CD4-positive, alpha-beta T cell treated with Interleukin-2 at 100 ng/mL for 4 hours (primary cell): ENCODE measurements around the gene SLC37A2.

Experiments used
- DNase-seq: peaks from one replicate; pipeline ENCODE4 v3.0.0-alpha.2; 2020; ENCODE audit warnings: low spot score

Gene SLC37A2

GRCh38 chr11:125071435-125071834, 8.3 kb downstream of the SLC37A2 start:
- DNase-seq = no peak

GRCh38 chr11:125071846-125072217, 8.7 kb downstream of the SLC37A2 start:
- DNase-seq = no peak

DNA sequence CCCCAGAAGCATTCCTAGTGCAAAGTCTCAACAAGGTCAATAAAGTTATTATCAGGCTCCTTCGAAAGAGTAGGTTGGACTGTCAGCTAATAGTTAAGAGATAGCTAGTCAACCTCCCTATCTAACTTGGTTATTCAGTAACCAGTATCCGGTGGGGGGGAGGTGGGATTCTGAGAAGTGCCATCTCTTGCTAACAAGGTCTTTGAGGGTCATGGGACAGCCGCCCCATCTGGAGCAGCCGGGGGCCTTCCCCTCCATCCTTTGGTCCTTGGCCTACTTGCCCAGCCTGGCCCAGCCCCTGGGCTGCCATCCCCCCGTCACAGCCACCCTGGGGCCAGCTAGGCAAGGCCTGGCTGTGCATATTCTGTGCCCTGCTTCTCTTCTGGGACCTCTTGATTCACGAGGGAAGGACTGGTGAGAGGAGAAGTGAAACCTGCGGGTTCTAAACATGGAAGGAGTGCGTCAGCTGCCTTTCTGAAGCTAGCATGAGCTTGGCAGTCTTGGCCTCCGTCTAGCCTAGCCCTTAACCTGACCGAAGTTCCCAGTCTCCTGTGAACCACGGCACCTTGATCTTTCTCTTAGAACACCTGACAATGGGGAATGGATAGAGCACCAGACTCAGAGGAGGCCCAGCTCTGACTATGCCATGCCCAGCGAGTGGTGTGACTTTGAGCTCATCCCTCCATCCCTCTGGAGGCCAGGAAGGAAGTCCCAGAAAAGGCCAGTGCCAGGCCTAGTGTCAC, 9.3 kb downstream of the SLC37A2 start:
- no peak for DNase-seq

- no peak for DNase-seq
These were observed 10.0 kb downstream of the SLC37A2 start for GRCh38 chr11:125072961-125073590.

- no peak for DNase-seq
These were observed 10.7 kb downstream of the SLC37A2 start for GRCh38 chr11:125073616-125074483.

DNA sequence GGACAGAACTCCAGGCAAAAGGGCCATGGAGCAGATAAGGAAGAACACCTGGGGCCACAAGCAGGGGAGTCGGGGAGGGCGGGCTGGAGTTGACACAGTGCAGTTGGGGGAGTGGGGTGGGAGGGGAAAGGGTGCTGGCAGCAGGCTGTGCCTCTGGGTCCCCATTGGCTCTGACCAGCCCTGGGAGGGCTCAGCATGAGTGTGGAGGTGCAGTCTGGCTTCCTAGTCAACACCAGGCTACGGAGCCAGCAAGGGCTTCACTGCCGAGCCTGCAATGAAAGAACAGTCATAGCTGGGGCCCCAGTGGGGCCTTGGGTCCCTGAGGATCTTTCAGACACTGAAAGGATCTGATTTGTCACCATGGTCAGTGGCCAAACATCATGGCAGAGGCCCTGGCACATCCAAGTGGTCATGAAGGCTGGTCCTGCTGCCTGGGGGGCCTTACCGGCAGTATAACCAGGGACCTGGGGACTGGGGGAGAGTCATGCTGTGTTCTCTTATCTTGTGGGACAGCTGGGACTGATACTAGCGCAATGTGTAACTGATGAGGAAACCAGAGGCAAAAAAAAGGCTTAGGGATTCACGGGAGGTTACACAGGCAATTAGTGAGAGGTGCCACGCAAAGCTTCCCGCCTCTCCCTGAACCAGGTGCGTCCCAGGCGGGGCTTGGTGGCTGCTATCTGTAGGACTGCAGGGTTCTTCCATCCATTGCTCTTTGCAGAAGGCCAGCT, 11.6 kb downstream of the SLC37A2 start:
- no peak for DNase-seq

DNA sequence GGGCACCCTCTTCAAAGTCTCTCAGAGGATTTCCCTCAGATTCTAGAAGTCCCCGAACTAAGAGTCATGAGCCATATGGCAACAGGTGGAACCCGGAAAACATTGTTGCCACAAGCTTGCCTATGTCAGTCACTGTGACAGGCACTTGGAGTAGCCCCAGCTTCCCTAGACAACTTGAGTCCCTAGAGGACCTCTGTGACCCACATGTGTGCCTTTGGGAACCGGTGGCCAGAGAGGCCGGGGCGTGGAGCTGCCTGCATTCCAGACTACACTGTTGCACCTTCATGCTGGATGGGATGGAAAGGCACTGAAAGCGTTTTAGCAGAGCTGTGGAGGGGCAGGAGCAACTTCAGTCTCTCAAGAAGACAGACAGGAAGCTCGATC, 12.1 kb downstream of the SLC37A2 start:
- no peak for DNase-seq

DNA sequence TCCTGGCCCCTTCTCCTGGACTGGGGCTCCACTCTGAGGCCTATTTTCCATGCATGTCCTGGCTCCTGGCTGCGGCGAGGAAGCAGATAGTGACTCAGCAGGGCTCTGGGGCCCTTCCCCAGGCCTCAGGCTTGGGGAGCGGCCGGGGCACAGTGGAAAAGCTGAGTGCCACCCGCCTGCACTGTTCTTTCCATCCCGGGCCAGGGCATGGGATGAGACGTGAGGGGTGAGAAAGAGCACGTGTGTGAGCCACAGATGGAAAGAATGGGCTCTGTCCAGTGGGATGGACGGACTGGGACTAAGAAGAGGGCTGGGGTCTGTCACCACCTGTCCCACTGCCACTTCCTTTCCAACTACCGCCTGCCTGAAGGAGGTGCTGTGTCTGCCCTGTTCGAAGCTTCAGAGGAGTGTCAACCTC, 12.8 kb downstream of the SLC37A2 start:
- no peak for DNase-seq

DNA sequence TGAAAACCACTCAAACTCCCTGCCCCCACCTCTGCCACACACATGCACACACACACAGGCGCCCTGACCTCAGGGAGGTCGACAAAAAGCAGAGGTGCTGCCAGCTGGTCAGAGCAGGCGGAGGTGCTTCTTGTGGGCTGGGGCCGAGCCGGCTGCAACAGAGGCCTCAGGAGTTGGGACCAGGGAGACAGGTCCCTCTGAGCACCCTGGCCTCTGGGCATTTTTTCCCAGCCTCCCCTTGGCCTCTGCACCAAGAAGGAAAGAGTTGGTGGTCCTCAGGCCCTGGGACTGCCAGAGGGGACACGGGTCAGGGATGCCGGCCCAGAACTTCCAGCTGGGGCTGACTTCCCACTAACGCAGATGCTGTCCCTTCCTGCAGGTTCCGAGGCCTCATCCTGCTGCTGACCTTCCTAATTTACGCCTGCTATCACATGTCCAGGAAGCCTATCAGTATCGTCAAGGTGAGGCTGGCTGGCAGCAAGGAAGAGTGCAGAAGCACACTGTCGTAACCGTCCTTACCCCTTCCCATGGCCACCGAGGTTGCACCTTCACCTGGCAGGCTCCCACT, 13.4 kb downstream of the SLC37A2 start:
- DNase-seq = no peak

GRCh38 chr11:125078016-125078415, 14.9 kb downstream of the SLC37A2 start:
- no peak for DNase-seq

- DNase-seq = no peak
These were observed 15.5 kb downstream of the SLC37A2 start for GRCh38 chr11:125078516-125079140.

DNA sequence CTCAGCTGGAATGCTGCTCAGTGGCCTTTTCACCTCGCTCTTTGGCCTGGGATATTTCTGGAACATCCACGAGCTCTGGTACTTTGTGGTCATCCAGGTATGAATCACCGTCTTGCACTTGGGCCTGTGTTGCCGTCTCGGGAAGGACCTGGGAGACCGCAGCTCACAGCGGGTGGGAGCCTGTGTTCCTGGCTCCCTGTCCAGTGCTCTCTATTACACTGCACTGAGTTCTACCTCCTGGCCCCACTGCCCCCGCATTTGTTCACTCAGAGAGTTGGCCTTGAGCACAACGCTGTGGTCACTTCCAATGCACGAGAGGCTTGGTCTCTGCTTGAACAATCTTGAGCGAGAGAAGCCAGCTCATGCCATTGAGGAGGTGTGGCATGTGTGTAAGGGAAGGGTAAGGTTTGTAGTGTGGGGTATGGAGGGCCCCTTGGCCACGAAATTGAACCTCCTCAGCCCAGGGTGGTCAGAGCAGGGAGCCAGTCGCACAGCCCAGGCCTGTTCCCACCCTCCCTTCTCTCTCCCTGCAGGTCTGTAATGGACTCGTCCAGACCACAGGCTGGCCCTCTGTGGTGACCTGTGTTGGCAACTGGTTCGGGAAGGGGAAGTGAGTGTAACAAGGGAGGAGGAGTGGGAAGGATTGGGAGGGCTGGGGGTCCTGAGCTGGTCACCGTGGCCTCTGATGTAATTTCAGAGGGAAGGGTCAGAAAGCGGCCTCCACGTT, 16.2 kb downstream of the SLC37A2 start:
- no peak for DNase-seq

- no peak for DNase-seq
These were observed 16.9 kb downstream of the SLC37A2 start for GRCh38 chr11:125079878-125080530.

- DNase-seq = no peak
These were observed 17.4 kb downstream of the SLC37A2 start for GRCh38 chr11:125080531-125080911.

GRCh38 chr11:125081098-125081798, 18.1 kb downstream of the SLC37A2 start:
- DNase-seq = no peak

DNA sequence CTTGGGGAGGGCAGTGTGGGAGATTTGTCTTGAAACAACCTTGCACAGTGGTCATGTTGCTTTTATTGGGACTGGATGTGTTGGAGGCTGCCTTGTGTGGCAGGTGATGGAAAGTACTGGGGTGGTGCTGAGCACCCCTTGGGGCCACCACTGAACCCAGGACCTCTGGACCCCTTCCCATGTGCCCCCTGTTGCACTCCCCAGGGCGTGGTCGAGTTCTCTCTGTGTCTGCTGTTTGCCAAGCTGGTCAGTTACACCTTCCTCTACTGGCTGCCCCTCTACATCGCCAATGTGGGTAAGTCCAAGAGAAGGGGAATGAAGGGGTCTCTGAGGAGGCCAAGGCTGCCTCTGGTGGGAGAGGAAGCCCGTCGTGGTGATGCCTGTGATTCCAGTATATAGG, 18.9 kb downstream of the SLC37A2 start:
- DNase-seq = no peak

DNA sequence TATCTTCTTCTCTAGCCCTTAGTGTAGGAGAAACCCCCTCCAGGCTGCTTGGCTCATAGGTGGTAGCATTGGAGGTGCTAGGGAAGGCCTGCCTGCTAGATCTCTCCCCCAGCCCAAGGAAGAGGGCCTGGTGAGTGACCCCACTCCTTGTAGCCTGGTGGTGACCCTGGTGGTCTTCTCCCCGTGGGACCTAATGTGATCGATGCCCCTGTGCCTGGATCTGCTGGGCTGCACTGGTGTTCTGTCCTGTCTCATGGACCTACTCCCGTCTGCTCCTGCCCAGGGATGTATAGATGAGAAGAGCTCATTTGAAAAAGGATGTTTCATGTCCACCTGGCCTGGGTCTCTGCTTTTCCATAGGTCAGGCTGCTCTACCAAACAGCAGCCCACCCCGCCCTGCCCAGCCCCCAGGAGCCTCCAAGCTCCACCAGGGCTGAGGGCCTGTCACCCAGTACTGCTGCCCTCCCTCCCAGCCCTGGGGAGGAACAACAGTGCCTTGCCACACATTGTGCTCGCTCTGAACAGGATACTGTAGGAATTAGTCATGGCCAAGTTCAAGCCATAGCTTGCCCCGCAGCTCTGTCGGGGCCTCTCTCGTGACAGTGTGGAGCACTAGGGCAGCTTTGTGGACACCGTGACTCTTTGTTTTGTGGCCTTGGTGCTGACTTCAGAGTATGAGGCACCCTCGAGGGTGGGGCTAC, 19.7 kb downstream of the SLC37A2 start:
- no peak for DNase-seq

GRCh38 chr11:125083312-125084056, 20.4 kb downstream of the SLC37A2 start:
- DNase-seq = no peak
